ENCODE measurements around the gene SMIM23.

SMIM23 gene

DNA sequence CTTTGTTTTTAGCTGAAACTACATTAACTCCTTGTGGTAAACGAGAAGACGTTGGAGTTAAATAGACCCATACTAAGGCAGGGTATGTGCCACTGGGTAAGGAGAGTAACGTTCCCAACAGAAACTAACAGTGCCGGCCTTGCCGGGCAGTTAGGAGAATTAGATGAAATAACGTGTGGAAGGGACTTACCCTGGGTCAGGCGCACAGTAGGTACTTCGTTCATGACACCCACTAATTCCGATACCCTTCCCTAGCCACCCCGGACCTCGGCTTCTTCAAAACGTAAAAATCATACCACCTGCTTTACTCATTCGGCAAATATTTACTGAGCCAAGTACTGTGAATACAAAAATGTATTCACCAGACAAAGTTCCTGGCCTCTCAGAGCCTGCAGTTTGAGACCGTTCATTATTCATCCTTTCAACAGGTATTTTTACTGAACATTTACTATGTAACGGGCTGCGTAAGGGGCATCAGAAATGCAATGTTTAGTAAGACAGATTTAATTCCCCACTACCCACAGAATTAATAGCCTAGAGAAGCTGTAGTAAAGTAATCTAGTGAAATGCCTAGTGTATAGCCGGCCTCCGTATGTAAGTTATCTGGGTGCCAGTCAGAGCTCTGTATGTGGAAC, 3.2 kb upstream of the SMIM23 start (continued):
- TF ChIP-seq, protein P1, sequence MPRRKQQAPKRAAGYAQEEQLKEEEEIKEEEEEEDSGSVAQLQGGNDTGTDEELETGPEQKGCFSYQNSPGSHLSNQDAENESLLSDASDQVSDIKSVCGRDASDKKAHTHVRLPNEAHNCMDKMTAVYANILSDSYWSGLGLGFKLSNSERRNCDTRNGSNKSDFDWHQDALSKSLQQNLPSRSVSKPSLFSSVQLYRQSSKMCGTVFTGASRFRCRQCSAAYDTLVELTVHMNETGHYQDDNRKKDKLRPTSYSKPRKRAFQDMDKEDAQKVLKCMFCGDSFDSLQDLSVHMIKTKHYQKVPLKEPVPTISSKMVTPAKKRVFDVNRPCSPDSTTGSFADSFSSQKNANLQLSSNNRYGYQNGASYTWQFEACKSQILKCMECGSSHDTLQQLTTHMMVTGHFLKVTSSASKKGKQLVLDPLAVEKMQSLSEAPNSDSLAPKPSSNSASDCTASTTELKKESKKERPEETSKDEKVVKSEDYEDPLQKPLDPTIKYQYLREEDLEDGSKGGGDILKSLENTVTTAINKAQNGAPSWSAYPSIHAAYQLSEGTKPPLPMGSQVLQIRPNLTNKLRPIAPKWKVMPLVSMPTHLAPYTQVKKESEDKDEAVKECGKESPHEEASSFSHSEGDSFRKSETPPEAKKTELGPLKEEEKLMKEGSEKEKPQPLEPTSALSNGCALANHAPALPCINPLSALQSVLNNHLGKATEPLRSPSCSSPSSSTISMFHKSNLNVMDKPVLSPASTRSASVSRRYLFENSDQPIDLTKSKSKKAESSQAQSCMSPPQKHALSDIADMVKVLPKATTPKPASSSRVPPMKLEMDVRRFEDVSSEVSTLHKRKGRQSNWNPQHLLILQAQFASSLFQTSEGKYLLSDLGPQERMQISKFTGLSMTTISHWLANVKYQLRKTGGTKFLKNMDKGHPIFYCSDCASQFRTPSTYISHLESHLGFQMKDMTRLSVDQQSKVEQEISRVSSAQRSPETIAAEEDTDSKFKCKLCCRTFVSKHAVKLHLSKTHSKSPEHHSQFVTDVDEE (CRISPR knock-in tag; IDR thresholded peaks at IDR 0.05): no peak
- TF ChIP-seq ZC3H10 (CRISPR knock-in tag; IDR thresholded peaks at IDR 0.05): no peak
- TF ChIP-seq TOX (CRISPR knock-in tag; IDR thresholded peaks at IDR 0.05; ENCODE audit: borderline replicate concordance): no peak
- TF ChIP-seq RARB (CRISPR knock-in tag; IDR thresholded peaks at IDR 0.05): no peak
- no peak for TF ChIP-seq BACH2 (CRISPR knock-in tag; IDR thresholded peaks at IDR 0.05; ENCODE audit: borderline replicate concordance)

DNA sequence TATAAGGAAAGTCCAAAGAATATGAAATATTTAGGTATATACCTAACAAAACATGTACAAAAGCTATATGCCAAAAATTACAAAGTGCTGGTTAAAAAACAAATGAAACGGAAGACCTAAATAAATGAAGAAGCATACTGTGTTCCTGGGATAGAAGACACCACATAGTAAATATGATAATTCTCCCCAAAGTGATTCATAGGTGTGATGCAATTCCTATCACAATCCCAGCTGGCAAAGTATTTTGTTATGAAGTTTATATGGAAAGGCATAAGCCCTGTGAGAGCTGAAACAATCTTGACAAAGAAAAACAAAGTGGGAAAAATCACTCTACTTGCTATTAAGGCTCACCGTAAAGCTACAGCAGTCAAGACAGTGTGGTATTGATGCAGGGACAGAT, 2.6 kb upstream of the SMIM23 start:
- ATAC-seq: no peak
- TF ChIP-seq ZFP30 (CRISPR knock-in tag; IDR thresholded peaks at IDR 0.05) (no peak), CSDC2 (CRISPR knock-in tag; IDR thresholded peaks at IDR 0.05) (no peak), PPARA (CRISPR knock-in tag; IDR thresholded peaks at IDR 0.05; ENCODE audit: borderline replicate concordance) (no peak), TOX (CRISPR knock-in tag; IDR thresholded peaks at IDR 0.05; ENCODE audit: borderline replicate concordance) (no peak), ARNTL (CRISPR knock-in tag; IDR thresholded peaks at IDR 0.05; ENCODE audit: borderline replicate concordance, low read depth) (no peak), ZNF8 (CRISPR knock-in tag; IDR thresholded peaks at IDR 0.05) (no peak), SNAI2 (CRISPR knock-in tag; IDR thresholded peaks at IDR 0.05) (no peak), ESRRG (CRISPR knock-in tag; IDR thresholded peaks at IDR 0.05) (no peak), TCF4 (CRISPR knock-in tag; IDR thresholded peaks at IDR 0.05; ENCODE audit: borderline replicate concordance) (no peak), ISL1 (CRISPR knock-in tag; IDR thresholded peaks at IDR 0.05) (no peak), GLIS3 (CRISPR knock-in tag; IDR thresholded peaks at IDR 0.05) (no peak), RARB (CRISPR knock-in tag; IDR thresholded peaks at IDR 0.05) (no peak), ZC3H10 (CRISPR knock-in tag; IDR thresholded peaks at IDR 0.05) (no peak), OSR1 (CRISPR knock-in tag; IDR thresholded peaks at IDR 0.05) (no peak), BACH2 (CRISPR knock-in tag; IDR thresholded peaks at IDR 0.05; ENCODE audit: borderline replicate concordance) (no peak), ZFP3 (CRISPR knock-in tag; IDR thresholded peaks at IDR 0.05) (no peak)
- TF ChIP-seq, protein P1 (CRISPR knock-in tag; IDR thresholded peaks at IDR 0.05): no peak
- TF ChIP-seq, protein P2, sequence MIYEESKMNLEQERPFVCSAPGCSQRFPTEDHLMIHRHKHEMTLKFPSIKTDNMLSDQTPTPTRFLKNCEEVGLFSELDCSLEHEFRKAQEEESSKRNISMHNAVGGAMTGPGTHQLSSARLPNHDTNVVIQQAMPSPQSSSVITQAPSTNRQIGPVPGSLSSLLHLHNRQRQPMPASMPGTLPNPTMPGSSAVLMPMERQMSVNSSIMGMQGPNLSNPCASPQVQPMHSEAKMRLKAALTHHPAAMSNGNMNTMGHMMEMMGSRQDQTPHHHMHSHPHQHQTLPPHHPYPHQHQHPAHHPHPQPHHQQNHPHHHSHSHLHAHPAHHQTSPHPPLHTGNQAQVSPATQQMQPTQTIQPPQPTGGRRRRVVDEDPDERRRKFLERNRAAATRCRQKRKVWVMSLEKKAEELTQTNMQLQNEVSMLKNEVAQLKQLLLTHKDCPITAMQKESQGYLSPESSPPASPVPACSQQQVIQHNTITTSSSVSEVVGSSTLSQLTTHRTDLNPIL (CRISPR knock-in tag; IDR thresholded peaks at IDR 0.05; ENCODE audit: low read depth): no peak
- TF ChIP-seq, protein P3, sequence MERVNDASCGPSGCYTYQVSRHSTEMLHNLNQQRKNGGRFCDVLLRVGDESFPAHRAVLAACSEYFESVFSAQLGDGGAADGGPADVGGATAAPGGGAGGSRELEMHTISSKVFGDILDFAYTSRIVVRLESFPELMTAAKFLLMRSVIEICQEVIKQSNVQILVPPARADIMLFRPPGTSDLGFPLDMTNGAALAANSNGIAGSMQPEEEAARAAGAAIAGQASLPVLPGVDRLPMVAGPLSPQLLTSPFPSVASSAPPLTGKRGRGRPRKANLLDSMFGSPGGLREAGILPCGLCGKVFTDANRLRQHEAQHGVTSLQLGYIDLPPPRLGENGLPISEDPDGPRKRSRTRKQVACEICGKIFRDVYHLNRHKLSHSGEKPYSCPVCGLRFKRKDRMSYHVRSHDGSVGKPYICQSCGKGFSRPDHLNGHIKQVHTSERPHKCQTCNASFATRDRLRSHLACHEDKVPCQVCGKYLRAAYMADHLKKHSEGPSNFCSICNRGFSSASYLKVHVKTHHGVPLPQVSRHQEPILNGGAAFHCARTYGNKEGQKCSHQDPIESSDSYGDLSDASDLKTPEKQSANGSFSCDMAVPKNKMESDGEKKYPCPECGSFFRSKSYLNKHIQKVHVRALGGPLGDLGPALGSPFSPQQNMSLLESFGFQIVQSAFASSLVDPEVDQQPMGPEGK (CRISPR knock-in tag; IDR thresholded peaks at IDR 0.05; ENCODE audit: borderline replicate concordance): no peak
- TF ChIP-seq, protein P4, sequence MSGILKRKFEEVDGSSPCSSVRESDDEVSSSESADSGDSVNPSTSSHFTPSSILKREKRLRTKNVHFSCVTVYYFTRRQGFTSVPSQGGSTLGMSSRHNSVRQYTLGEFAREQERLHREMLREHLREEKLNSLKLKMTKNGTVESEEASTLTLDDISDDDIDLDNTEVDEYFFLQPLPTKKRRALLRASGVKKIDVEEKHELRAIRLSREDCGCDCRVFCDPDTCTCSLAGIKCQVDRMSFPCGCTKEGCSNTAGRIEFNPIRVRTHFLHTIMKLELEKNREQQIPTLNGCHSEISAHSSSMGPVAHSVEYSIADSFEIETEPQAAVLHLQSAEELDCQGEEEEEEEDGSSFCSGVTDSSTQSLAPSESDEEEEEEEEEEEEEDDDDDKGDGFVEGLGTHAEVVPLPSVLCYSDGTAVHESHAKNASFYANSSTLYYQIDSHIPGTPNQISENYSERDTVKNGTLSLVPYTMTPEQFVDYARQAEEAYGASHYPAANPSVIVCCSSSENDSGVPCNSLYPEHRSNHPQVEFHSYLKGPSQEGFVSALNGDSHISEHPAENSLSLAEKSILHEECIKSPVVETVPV (CRISPR knock-in tag; IDR thresholded peaks at IDR 0.05): no peak

Measured in SK-N-SH treated with all-trans-retinoic acid at 6 μM for 48 hours (cell line).